ENCODE data around the gene GSTM1.

GRCh38 chr1:109650609-109651008 is 37.0 kb upstream of the GSTM1 start:
- TF ChIP-seq MYC (IDR thresholded peaks at IDR 0.05; ENCODE audit: insufficient read depth, insufficient read length, insufficient replicate concordance, low read length, severe bottlenecking), result no peak
- no peak for TF ChIP-seq CTCF (IDR thresholded peaks at IDR 0.05 in 2 of 3, conservative IDR thresholded peaks at IDR 0.05 in 1 of 3; ENCODE audit: control insufficient read depth in 2 of 3, extremely low read depth in 1 of 3, insufficient read depth in 1 of 3, low read depth in 3 of 3, low read length in 3 of 3)
- TF ChIP-seq CHD4 (IDR thresholded peaks at IDR 0.05), result no peak
- no peak for TF ChIP-seq JUND (IDR thresholded peaks at IDR 0.05; ENCODE audit: low read depth, low read length)
- no peak for TF ChIP-seq YY1 (IDR thresholded peaks at IDR 0.05; ENCODE audit: low read depth, low read length)
- no peak for TF ChIP-seq ESRRA (IDR thresholded peaks at IDR 0.05; ENCODE audit: low read length)
- no peak for TF ChIP-seq SMC3 (IDR thresholded peaks at IDR 0.05; ENCODE audit: borderline replicate concordance, low read length)
- no peak for TF ChIP-seq USF2 (IDR thresholded peaks at IDR 0.05; ENCODE audit: borderline replicate concordance, low read depth, low read length)

Measured in GM12878 (cell line).